Medulla oblongata (tissue), 1 donor: ENCODE data around the gene SLC10A2.

Experiments used
- DNase-seq: peaks from one replicate; pipeline ENCODE4 v3.0.0-alpha.2; 2015; ENCODE audit errors: extremely low spot score

The SLC10A2 gene

DNA sequence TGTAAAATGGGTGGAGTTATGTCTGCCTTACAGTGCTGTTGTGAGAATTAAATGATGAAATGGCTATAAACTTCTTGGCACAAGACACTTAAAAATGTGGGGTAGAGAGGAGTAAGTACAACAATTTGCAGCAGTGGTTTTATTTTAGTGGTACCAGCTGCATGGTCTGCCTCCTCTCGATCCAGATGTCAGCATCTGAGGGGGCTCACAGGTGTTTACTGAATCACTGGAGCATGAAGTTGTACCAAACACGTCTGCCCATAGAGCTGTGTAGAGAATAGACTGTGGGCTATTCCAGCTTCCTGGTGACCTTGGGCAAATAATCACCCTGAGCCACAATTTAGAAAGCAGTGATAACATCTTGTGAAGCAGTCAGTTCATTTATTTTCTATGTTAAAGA lies 11.1 kb downstream of the SLC10A2 start:
- DNase-seq = no peak

DNA sequence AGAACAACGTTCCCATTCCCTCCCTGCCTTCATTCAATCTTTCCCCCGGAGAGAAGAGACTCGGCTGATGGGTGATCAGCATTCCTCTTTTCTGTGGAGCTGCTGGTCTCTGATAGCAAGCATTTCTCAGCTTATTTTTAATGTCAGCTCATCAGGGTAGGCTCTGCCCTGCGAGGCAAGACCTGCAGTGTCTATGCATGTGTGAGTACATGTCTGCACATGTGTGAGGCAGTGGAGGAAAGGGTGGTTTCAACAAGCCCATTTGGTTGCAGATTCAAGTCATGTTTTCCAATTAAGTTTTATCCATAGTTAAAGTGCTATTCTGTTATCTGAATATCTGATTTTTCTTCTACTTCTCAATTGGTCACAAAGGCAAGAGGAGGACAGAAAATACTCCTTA lies 19.5 kb downstream of the SLC10A2 start:
- no peak for DNase-seq

DNA sequence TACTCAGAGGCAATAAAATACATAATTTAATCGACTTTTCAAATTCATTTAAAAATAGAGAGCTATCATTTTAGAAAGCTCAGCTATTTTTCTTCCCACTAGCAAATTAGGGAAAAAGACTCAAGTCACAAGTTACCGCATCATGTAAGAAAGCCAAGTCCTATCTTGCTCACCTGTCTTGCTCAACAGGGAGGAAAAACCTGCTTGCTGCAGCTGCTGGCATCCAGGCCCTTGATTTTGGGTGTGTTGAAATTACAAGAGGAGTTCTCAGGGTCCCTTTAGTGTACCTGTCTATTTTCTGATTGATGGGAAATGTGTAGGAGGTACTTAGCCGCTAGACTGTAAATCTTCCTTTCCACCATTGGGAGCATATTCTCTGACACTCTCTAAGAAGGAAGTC lies 22.2 kb downstream of the SLC10A2 start:
- DNase-seq = no peak

DNA sequence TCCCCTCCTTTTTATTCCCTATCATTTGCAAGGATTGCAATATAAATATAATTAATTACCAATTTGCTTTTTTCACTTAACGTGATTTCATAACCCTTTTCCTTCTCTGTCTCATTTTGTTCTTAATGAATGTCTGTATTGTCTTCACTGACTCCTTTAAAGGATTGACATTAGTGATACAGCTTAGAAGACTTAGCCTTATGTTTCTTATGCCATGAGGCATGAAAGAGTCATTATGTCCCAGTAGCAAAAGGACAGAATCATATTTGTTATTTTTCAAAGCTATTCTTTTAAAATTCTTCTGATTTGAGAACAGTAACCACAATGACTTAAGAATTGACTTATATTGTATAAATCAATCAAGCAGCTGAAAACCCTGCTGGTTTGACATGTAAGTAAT lies 26.2 kb downstream of the SLC10A2 start:
- no peak for DNase-seq

DNA sequence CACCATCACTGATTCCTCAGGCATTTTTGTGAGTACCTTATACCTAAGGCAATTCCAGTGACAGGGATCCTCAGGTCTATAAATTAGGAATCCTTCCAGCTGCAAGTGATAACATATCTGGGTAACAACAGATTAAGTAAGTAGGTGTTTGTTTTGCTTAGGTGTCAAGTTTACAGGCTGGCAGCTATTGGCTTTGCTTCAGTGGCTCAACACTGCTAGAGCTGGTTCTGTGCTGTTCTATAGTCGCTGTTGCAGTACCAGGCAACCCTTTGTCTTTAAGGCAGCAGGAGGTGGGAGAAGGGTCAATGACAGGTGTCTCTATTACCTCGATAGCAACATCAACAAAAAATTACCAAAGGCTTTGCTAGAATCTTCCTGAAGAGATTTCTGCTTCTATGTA lies 27.0 kb downstream of the SLC10A2 start:
- no peak for DNase-seq

DNA sequence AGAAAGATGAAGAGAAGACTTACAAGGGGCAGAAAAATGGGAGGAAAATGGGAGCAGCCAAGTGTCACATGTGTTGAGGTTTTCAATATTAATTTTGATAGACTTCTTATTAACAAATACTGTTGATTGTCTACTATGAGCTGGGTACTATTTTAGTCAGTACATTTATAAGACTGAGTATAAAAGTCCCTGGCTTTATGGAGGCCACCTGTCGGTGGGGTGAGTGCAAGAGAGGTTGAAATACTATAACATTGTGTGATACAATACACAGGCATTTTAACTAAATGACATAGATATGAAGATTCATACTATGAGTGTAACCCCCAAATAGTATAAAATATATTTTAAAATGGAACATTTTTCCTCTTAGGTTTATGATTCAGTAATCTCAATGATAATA lies 29.9 kb downstream of the SLC10A2 start:
- no peak for DNase-seq

DNA sequence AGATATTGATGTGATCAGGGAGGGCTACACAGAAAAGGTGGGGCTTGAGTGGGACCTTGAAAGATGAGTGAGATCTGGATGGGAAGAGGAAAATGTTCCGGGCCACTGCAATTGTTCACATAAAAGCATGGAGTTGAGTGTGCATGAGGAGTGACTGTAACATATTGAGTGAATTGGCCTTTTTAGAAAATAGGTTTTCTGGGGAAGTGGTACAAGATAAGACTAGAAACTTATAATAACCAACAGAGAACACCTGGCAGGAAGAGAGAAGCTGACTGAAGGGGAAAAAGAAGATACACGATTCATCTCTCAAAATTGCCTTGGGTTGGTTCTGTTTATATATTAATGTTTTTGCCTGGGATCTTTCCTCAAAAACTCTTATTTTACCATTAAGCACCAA lies 32.2 kb downstream of the SLC10A2 start:
- no peak for DNase-seq

DNA sequence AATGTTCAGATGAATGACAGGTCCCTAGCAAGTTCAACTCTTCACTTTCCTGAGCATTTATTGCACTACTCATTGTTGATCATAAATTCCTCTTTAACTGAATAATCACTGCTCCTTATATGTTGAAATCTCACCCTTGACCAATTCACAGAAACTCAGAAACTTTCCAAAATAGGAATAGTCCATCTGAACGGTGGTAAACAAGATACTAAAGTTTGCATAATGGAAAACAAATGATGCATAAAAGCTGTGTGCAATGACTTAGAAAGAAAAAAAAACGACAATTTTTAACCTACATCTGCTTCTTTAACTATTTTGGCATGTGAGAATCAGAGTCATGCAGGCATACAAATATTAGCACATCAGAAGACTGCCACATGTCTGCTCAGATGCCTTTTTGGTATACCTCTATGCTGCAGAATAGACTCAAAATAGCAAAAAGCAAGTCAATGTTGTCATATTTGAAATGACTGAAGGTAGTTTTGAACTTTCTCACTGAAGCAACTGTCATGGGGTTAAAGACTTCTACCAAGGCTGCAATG lies 34.8 kb downstream of the SLC10A2 start:
- DNase-seq = no peak

DNA sequence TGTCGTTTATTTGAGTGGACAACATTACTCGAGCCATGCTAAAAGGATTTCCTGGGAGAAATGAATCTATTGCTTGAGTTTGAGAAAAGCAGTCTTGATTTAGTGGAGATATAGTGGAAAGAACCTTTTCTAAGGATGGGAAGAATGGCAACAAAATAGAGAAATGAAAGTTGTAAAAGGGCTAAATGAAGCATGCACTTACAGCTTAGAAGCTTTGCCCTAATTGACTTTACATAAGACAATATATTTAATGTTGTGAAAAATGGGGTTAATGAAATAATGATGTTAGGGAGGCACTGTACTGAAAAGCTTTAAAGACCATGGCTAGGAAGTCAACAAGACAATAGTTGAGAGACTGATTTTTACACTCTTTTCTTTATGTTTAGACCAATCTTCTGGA lies 35.4 kb downstream of the SLC10A2 start:
- DNase-seq = no peak

DNA sequence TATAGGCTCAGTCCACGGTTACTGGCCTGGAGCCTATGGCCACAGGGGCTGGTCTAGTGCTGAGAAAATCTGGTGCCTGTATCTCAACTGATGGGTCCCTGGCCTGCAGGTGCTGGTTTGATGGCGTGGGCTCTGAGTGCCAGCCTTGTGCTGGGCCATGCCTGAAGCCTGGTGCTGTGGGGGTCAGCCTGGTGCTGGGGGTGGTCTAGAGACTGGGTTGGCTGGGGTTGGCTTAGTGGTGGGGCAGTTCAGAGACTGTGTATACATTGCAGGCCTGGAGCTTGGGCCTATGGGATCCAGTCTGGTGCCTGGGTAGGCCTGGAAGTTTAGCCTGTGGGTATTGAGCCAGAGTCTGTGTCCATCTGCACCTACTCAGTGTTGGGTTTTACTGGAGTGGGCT lies 36.4 kb downstream of the SLC10A2 start:
- DNase-seq = no peak

DNA sequence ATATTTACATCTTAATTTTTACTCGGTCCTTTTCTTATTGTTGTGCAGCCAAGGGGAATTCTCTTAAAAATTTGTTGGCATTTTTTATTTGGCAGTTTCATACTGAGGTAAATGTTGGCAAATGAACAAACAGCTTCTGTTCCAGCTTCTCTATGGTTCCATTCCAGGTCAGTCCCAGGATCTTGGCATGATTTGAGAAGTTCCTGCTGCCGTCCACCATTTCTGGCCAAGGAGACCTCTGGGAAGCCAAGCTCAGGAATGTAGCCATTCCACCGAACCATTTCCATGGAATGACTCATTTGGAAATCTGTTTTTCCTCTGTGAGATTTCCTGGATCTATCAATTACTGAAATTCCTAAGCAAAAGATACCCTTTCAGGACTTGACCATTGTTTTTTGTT lies 43.9 kb downstream of the SLC10A2 start:
- no peak for DNase-seq

DNA sequence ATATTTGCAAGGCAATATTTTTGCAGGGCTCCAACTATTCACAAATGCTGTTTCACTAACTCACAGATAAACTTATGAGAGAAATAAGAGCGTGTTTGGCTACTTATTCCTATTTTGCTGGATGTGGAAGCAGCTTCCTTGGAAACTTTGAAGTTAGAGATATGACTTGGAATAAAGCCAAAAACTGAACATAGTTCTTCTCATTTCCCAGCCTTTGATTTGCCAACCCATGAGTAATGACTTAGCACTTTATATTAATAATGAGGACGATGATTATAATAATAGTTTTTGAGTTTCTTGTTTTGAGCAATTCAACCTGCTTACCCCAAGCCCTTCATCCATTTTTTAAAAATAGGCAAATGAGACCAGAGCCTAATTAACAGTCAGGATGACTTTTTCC lies 47.7 kb downstream of the SLC10A2 start:
- DNase-seq = no peak

DNA sequence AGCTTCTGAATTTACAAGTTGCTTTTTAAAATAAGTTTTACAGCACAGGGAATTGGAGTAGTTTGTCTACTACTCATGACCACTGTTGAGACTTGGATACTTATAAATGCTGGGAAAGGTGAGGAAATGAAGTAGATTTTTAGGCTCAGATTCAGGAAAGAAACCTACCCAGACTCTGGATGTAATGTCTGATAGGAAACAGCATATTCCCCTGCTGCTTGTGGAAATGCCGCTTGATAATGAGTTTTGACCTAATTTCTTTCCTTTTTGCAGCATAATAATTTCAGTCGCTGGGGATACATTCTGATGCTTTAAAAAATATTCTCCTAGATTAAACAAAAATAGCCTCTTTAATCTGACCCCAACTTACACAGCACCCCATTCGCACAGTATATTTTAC lies 53.6 kb downstream of the SLC10A2 start:
- no peak for DNase-seq

DNA sequence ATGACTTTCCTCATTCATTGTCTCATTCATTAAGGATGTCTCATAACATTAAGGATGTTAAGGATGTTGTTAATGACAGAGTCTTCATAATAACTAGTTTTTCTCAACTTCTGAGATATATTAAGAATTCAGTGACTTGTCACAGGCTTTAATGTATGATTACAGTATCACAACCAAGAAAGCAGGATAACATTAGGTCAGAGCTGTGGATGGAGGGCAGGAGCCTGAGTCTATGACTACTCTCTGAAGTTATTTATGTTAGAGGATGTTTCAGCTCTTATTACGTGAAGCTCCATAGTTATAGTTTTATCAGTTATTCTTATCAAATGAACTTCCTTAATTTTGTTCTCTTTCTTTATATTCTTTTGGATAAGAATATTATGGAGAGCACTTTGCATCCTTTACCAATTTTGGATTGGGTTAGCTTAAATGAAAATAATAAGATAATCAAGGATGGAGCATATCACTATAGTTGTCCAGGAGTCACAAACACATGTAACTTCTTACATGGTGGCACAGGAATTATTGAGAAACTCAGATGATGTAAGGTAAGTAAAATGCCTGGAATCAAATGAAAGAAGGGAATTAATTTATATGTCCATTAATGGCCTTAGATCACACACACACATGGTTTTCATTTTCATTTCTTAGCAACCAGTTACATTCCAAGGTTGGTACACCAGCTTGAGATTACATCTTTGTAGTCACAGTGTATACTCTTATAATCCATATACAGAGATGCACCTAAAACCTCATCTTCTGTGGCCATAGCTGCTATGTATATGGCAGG lies 57.0 kb downstream of the SLC10A2 start:
- DNase-seq = no peak

DNA sequence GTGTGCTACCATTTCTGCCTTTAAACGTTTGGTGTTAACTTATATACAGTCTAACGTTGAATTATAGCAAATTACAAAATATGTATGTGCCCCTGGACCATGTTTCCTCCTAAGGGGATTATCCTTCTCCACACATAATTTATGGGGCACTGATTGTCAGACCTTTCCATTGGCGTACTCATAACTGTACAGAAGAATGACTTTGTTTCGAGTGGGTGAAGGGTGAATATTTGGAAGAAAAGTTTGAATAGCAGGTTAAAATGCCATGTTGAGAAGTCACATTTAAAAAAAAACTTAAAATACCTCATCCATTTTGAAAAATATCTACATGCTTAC lies 58.8 kb downstream of the SLC10A2 start:
- DNase-seq = no peak

DNA sequence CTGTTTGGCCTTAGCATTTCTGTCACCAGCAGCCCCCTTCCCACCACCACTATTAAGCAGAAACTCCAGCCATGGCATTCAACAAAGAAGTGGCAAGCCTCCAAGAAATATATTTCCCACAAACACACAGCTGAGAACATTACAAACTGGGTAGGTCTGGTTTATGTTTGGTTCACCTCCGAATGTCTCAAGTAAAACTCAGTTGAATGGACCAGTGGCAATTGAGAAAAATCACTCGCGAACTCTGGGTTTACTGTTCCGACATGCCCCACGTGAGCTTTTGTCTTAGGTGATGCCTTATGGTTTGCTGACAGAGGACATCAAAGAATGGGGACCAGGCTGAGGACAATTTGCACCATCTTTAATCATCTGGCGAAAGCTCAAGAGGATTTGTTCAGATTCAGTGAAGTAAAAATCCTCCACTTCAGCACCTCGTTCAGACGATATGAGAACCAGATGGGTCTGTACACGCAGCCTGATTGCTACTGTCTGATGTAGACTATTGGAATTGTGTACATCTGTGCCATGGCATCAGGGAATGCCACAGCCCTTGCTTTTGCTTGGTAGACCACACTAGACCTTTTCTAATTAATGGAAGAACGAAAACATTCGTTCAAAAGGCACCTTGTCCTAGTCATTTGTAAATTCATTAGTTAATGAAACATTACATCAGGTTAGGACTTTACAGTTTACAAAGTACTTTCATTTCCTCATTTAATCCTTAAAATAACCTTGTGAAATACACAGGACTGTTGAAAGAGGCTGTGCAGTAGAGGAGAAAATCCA lies 59.4 kb downstream of the SLC10A2 start:
- no peak for DNase-seq

DNA sequence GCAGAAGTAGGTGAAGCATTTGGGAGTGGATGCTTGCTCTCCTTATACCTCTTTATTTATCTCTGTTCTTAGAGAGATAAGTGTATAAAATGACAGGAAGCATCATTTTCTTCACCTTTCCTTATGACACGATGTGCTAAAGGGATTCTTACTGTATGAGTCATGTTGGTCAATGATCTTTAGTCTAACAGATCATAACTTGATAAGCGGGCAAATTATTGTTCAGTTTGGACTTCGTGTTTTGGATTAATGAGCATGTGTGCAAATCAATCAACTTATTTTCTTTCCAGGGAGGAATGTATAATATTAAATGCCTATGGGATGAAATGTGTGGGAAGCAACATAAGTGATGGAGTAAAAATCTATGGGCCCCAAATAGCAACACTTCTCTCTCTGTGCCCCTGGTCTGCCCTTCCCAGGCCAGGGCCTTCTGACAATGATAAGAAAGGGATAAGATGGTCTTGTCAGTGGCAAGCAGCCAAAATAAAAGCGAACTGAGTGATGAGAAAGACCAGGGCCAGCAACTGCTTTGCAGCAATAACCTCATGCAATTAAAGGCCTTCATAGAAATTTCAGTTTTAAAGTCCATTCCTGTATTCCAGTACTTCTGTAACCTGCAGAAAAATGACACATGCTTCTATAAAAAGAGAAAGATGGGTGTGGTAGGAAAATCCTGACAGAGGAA lies 61.4 kb downstream of the SLC10A2 start:
- no peak for DNase-seq

DNA sequence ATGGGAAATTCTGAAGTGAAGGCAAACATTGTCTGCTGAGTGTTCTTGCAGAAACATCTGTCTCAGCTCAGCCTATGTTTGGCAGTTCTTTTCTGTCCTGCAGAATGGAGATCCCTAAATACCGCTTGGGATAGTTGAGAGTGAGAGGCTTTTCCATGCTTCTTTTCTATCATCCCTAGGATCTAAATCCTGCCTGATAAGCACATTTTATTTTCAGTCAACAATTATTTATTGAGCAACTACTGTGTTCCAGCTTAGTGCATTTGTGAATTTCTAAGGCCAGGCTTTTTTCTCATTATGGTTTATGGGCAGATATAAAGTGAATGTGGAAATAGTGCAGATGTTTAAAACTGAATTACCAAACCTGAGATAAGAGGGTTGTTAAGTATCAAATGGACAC lies 62.6 kb downstream of the SLC10A2 start:
- no peak for DNase-seq

DNA sequence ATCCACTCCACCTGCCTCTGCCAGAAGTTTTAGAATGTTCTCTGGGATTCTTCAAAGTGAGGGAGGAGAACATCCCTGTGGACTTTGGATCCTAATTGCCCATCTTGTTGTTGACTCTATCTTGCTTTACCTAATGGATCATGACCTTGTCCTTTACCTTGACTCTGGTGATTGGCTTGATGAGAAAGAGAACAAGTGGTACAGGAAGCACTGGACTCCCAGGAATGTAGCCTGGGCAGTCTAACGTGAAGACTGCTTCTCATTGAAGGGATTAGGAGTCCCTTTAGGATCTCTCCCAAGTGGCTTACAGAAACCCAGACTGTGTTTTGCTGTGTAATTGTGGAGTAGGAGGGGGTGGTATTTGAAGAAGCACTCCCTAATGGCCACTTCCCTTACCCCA lies 63.9 kb downstream of the SLC10A2 start:
- DNase-seq = no peak

DNA sequence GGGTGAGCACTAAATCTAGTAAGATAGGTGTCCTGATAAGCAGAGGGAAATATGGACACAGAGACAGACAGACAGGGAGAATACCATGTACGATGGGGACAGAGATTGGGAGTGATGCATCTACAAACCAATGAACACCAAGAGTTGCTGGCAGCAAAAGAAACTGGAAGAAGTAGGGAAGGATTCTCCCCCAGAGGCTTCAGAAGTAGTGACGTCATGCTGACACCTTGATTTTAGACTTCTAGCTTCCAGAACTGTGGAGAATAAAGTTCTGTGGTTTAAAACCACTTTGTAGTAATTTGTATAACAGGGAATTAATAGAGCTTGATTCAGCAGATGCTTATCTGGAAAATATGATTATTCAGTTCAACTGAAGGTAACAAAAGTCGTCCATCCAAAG lies 66.1 kb downstream of the SLC10A2 start:
- DNase-seq = no peak

DNA sequence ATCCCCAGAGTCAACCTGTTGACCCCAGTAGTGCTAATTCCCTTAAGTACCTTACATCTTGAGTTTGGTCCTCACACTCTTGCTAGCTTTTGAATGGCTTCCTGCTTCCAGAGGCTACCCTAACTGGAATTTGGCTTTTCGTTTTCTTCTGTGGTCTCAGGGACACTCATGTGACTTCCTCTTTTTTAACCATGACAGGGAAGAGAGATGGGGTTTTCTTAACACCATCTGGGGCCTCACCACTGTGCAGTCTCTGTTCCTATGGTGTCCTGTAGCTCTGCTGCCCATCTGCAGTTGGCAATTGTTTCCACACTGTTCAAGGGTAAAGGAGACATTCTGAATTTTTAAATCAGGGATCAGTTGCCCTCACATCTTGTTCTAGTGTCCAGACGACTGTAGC lies 66.7 kb downstream of the SLC10A2 start:
- DNase-seq = no peak
